Retinal pigment epithelial cell (primary cell): ENCODE results near the gene PADI6.

Experiments
- DNase-seq: peaks from one replicate; pipeline ENCODE4 v3.0.0-alpha.2; 2010; ENCODE audit warnings: low read depth
- H3K4me3 ChIP-seq: 2 replicates; pipeline ENCODE4 v1.5.1; 2011; ENCODE audit warnings: mild to moderate bottlenecking, low read length, control low read depth, moderate library complexity
- TF ChIP-seq, protein P1 (sequence below): conservative IDR thresholded peaks from 2 replicates; pipeline ENCODE4 v1.5.1; 2011; ENCODE audit warnings: low read depth, low read length, control low read depth, inconsistent platforms

PADI6 gene

DNA sequence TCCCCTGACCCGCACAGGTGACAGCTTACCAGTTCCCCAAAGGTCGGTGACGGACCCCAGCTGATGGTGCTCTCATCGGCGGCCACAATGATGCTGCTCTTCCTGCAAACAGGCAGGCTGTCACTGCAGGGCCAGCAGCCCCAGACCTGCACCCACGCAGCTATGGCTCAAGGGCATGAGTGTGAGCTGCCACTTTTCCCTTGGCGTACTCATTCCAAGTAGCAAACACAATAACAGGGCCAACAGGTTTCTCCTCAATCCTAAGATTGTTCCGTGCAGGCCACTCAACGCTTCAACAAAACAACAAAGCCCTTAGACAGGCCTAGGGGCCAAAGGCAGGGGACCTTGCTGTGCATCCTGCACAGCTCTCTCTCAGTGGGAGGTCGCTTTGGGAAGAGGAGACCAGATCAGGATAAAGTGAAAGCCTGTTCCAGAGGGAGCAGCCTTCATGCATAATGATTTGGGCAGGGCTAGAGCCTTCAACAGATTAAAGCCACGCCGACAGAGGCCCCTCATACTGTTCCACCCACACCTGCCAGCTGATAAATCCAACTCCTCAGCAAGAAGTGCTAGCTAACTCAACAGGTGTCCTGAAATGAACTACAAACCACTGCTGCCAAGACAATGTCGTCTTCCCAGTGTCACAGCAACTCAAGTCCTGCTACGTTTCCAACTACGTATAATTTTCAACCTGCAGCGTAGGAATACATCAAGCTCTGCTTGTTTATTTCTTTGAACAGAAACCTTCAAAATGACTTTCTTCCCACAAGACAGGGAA, 40.3 kb downstream of the PADI6 start:
- no peak overlapping the region for H3K4me3 ChIP-seq
- TF ChIP-seq, protein P1, sequence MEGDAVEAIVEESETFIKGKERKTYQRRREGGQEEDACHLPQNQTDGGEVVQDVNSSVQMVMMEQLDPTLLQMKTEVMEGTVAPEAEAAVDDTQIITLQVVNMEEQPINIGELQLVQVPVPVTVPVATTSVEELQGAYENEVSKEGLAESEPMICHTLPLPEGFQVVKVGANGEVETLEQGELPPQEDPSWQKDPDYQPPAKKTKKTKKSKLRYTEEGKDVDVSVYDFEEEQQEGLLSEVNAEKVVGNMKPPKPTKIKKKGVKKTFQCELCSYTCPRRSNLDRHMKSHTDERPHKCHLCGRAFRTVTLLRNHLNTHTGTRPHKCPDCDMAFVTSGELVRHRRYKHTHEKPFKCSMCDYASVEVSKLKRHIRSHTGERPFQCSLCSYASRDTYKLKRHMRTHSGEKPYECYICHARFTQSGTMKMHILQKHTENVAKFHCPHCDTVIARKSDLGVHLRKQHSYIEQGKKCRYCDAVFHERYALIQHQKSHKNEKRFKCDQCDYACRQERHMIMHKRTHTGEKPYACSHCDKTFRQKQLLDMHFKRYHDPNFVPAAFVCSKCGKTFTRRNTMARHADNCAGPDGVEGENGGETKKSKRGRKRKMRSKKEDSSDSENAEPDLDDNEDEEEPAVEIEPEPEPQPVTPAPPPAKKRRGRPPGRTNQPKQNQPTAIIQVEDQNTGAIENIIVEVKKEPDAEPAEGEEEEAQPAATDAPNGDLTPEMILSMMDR: no peak
- no peak for DNase-seq

DNA sequence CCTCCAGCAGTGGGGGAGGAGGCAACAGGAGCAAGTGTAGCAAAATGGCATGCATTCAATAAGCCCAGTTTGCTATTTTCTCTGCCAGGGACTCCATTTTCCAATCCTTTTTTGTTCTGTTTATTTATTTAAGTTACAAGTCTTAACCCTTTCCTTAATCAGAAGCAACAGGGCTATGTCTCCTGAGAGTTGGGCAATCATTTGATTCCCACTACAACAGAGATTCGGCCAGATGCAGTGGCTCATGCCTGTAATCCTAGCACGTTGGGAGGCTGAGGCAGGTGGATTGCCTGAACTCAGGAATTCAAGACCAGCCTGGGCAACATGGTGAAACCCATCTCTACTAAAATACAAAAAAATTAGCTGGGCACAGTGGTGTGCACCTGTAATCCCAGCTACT, 42.0 kb downstream of the PADI6 start:
- DNase-seq: no peak
- TF ChIP-seq, protein P1: no peak
- H3K4me3 ChIP-seq: no peak overlapping the region

DNA sequence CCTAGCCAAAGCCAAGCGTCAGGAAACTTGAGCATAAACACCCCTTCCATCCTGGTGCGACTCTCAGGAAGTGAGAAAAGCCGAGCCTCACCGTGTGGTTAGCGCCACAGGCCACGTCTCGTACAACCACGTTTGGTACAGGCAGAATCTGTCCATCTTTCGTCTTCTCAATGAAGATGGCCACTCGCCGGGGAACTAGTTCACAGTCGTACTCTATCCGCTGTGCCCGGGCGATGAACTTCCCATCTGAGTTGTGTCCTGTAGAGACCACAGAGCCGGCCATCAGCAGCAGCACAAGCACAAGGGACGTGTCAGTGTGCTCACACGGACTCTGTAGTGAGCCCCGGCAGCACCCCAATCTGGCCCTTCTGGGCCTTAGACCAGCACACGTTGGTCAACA, 44.4 kb downstream of the PADI6 start:
- no peak overlapping the region for H3K4me3 ChIP-seq
- TF ChIP-seq, protein P1: no peak
- DNase-seq: no peak

DNA sequence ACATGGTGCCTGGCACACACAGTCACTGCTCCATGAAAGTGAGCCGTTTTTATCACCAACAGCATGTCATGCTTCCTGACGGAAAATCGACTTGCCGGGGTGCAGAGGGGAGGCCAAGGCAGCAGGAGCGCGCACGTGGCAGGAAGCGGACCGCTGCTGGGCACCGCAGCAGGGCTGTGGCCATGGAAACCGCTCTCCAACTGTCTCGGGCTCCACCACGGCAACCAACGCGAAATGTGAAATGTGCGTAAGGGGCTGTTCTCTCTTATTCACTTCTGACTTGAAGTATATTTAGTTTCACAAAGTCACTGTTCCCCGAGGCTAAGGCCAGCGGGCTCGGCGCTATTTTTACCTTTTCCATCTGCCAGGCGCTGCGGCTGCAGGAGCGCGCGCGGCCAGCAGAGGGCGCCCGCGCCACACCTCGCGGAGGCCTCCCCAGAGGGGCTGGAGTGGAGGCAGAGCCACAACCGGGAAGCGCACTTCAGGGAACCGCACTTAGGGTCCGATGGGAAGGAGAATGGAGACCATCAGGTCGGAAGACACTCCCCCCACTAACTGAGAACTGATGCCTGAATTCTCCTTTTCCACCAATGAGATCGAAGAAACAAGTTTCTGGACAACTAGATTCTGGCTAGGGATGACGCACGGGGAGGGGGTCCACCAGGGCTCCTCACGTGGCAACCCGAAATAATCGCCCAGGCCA, 47.8 kb downstream of the PADI6 start:
- no peak for DNase-seq
- H3K4me3 ChIP-seq: no peak overlapping the region
- TF ChIP-seq, protein P1: peak; percentile 95

DNA sequence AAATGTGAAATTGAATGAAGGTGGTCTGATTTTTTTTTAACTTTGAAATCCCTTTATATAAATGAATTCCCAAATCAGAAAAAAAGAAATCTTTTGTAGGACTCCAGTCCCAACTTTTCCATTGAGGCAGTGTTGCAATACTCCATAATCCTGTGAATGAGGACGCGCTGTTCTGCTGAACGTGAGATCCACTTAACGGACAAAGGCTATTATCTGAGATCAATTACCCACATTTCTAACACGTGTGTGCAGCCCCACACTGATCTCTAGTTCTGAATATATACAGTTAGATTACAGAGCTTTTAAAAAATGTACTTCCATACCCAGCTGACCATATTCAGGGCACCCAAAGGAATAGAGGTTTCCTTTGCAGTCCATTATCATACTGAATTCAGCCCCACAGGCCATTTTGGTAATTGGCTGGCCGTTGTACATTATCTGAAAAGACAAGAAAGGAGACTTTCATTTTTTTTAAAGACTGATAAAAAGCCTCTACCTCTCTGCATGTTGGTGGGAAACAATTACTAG, 48.5 kb downstream of the PADI6 start:
- no peak overlapping the region for H3K4me3 ChIP-seq
- TF ChIP-seq, protein P1: no peak
- no peak for DNase-seq

DNA sequence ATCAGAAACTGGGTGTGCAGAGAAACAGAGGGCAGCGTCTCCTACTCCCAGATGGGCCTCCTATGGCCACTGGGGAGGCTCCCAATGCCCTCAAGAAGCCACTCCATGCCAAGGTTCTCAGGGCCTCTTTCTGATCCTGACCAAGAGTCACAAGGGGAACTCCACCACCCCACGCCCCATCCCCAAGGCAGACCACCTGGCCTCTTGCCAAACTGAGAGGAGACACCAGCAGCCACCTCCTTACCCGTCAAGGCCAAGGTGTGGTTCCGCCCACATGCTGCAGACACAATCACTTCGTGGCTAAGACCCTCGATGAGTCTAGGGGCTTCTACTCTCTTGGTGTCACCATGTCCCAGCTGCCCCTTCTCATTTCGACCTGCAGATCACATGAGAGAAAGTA, 50.5 kb downstream of the PADI6 start:
- TF ChIP-seq, protein P1: no peak
- DNase-seq: no peak
- no peak overlapping the region for H3K4me3 ChIP-seq

DNA sequence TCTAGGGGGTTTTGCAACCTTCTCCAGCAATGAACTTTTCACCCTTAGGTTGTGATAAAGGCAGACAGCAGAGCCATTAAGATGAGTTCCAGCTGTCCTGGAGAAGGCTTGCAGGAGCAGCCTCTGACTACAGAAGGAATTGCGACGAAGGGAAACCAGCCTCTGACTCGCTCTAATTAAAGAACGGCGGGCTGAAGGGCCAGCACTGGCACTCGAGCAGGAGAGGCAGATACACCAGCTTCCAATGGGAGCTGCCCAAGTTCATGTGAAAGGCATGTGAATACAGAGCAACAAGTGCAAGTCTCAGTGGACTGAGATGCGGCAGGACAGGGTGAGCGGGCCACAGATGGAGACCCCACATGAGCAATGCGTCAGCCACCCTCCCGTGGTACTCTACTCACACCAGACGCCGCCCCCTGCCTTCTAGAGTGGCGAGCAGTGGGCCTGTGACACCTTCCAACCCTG, 51.8 kb downstream of the PADI6 start:
- H3K4me3 ChIP-seq: no peak overlapping the region
- DNase-seq: no peak
- TF ChIP-seq, protein P1: no peak
